ENCODE results near the gene SLC5A10.

SLC5A10 gene

GRCh38 chr17:18977646-18978045 is 25.7 kb downstream of the SLC5A10 start:
- H3K4me3 ChIP-seq (ENCODE audit: low read length): no peak overlapping the region
- no peak for DNase-seq (ENCODE audit: low read depth, low spot score)

GRCh38 chr17:18978050-18978449 is 26.1 kb downstream of the SLC5A10 start:
- H3K4me3 ChIP-seq (ENCODE audit: low read length): no peak overlapping the region
- DNase-seq (ENCODE audit: low read depth, low spot score): no peak

- no peak overlapping the region for H3K4me3 ChIP-seq (ENCODE audit: low read length)
- DNase-seq (ENCODE audit: low read depth, low spot score): no peak
Observed at GRCh38 chr17:18978655-18979054, 26.7 kb downstream of the SLC5A10 start.

- DNase-seq (ENCODE audit: low read depth, low spot score): no peak
- H3K4me3 ChIP-seq (ENCODE audit: low read length): no peak overlapping the region
Observed at GRCh38 chr17:18980682-18981334, 28.8 kb downstream of the SLC5A10 start.

GRCh38 chr17:18981335-18981641 is 29.3 kb downstream of the SLC5A10 start:
- no peak overlapping the region for H3K4me3 ChIP-seq (ENCODE audit: low read length)
- DNase-seq (ENCODE audit: low read depth, low spot score): no peak

GRCh38 chr17:18981642-18982424 is 29.9 kb downstream of the SLC5A10 start:
- H3K4me3 ChIP-seq (ENCODE audit: low read length): no peak overlapping the region
- DNase-seq (ENCODE audit: low read depth, low spot score): no peak

GRCh38 chr17:18984273-18985114 is 32.5 kb downstream of the SLC5A10 start:
- no peak for DNase-seq (ENCODE audit: low read depth, low spot score)
- H3K4me3 ChIP-seq (ENCODE audit: low read length): no peak overlapping the region

GRCh38 chr17:18985475-18985874 is 33.5 kb downstream of the SLC5A10 start:
- H3K4me3 ChIP-seq (ENCODE audit: low read length): no peak overlapping the region
- DNase-seq (ENCODE audit: low read depth, low spot score): no peak

GRCh38 chr17:18986541-18987229 is 34.7 kb downstream of the SLC5A10 start:
- no peak overlapping the region for H3K4me3 ChIP-seq (ENCODE audit: low read length)
- DNase-seq (ENCODE audit: low read depth, low spot score): peak; percentile 58

- no peak overlapping the region for H3K4me3 ChIP-seq (ENCODE audit: low read length)
- no peak for DNase-seq (ENCODE audit: low read depth, low spot score)
Observed at GRCh38 chr17:18987230-18987610, 35.3 kb downstream of the SLC5A10 start.

- no peak overlapping the region for H3K4me3 ChIP-seq (ENCODE audit: low read length)
- DNase-seq (ENCODE audit: low read depth, low spot score): no peak
Observed at GRCh38 chr17:18987862-18988545, 36.0 kb downstream of the SLC5A10 start.

- no peak overlapping the region for H3K4me3 ChIP-seq (ENCODE audit: low read length)
- DNase-seq (ENCODE audit: low read depth, low spot score): no peak
Observed at GRCh38 chr17:18988546-18989173, 36.7 kb downstream of the SLC5A10 start.

GRCh38 chr17:18990331-18990730 is 38.4 kb downstream of the SLC5A10 start:
- no peak overlapping the region for H3K4me3 ChIP-seq (ENCODE audit: low read length)
- DNase-seq (ENCODE audit: low read depth, low spot score): no peak

- DNase-seq (ENCODE audit: low read depth, low spot score): no peak
- no peak overlapping the region for H3K4me3 ChIP-seq (ENCODE audit: low read length)
Observed at GRCh38 chr17:18991531-18992315, 39.8 kb downstream of the SLC5A10 start.

GRCh38 chr17:18992454-18993130 is 40.6 kb downstream of the SLC5A10 start:
- DNase-seq (ENCODE audit: low read depth, low spot score): peak; percentile 82
- no peak overlapping the region; the same call in 1 of the 2 replicates for H3K4me3 ChIP-seq (ENCODE audit: low read length)

- no peak for DNase-seq (ENCODE audit: low read depth, low spot score)
- no peak overlapping the region for H3K4me3 ChIP-seq (ENCODE audit: low read length)
Observed at GRCh38 chr17:18993905-18994526, 42.1 kb downstream of the SLC5A10 start.

GRCh38 chr17:18994631-18995030 is 42.7 kb downstream of the SLC5A10 start:
- no peak overlapping the region for H3K4me3 ChIP-seq (ENCODE audit: low read length)
- DNase-seq (ENCODE audit: low read depth, low spot score): no peak
